Right atrium auricular region (tissue), 2 donors: ENCODE results near the gene ZFC3H1. TPM values are rescaled to one million over a fixed set of nuclear protein-coding genes. Genes with fewer than 3 reads are reported as not detected.
"Not testable (repeated sequence)": the region's sequence is repeated elsewhere in the genome, so short reads cannot be mapped to it uniquely, and the experiment has no call there.

Source experiments
- DNase-seq: peaks from one replicate; pipeline ENCODE4 v3.0.0-alpha.2; 2019; ENCODE audit warnings: low spot score
- H3K27ac ChIP-seq, 2 donors: fragments of 200-600 bp; sonication (generic); 1 replicate in 1 of 2; 2 replicates in 1 of 2; pipeline ENCODE4 v1.5.1; 2016 to 2019
- H3K27me3 ChIP-seq, 2 donors: fragments of 200-600 bp; sonication (generic); one replicate each; pipeline versions ENCODE4 v1.5.1 to v1.6.0; 2017 to 2019
- H3K36me3 ChIP-seq: fragments of 200-600 bp; sonication (generic); one replicate; pipeline ENCODE4 v1.5.1; 2016
- H3K4me1 ChIP-seq, 2 donors: fragments of 200-600 bp; sonication (generic); one replicate each; pipeline versions ENCODE4 v1.5.1 to v1.6.0; 2017 to 2019
- H3K4me3 ChIP-seq, 2 donors: fragments of 200-600 bp; sonication (generic); 1 replicate in 1 of 2; 2 replicates in 1 of 2; pipeline ENCODE4 v1.5.1; 2017 to 2019; ENCODE audit warnings: mild to moderate bottlenecking in 1 of 2, moderate library complexity in 1 of 2
- H3K9me3 ChIP-seq, 2 donors: fragments of 200-600 bp; sonication (generic); one replicate each; pipeline ENCODE4 v1.5.1; 2019
- CTCF ChIP-seq, 2 donors: fragments of 200-600 bp; sonication (generic); IDR thresholded peaks; one replicate each; pipeline ENCODE4 v1.5.1; 2019; ENCODE audit warnings: antibody characterized with exemption in 2 of 2
- total RNA-seq, 2 donors: library from RNA; depleted of rRNA; stranded (reverse); fragments of >200 nt; gene quantifications; one replicate each; pipeline ENCODE4 v1.1.0, GENCODE V29; 2016

Gene ZFC3H1
- total RNA-seq, 2 donors from 2014 or later = 19.5 to 22.8 TPM

GRCh38 chr12:71581206-71581605, 82.4 kb downstream of the ZFC3H1 start:
- DNase-seq = no peak
- H3K27ac ChIP-seq = no peak overlapping the region
- H3K27me3 ChIP-seq = no peaks in the 10 kb centered on the region
- H3K9me3 ChIP-seq = no peaks in the 10 kb centered on the region
- no peaks in the 10 kb centered on the region for H3K4me1 ChIP-seq
- TF ChIP-seq CTCF (IDR thresholded peaks at IDR 0.05) = no peak
- no peak overlapping the region for H3K4me3 ChIP-seq
- no peaks in the 10 kb centered on the region for H3K36me3 ChIP-seq

DNA sequence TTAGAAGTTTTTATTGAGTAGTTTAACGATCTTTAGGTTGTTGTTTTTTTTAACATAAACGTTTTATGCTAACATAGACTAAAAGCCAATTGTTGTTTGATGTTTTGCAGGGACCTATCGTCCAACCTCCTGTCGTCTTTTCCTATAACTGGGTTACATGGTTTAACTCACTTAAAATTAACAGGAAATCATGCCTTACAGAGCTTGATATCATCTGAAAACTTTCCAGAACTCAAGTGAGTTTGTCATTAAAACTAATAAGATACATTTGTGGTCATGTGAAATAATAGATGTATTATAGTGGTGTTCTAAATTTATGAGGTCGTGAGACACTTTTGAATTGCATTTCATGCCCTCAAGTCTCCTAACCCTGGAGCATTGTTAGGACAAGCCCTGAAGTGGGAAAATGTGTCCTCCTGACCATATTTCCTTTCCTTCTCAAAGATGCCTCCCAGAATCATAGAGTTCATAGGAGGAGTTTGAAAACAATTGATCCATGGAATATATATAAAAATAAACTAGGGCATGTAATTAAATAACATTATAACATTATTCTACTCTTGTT, 84.9 kb downstream of the ZFC3H1 start:
- Histone ChIP-seq H3K36me3 (no peaks in the 10 kb centered on the region), H3K4me3 (no peak overlapping the region), H3K27ac (no peak overlapping the region), H3K4me1 (no peaks in the 10 kb centered on the region), H3K27me3 (no peaks in the 10 kb centered on the region), H3K9me3 (no peaks in the 10 kb centered on the region)
- DNase-seq = no peak
- no peak for TF ChIP-seq CTCF (IDR thresholded peaks at IDR 0.05)

- DNase-seq = no peak
- H3K9me3 ChIP-seq = no peaks in the 10 kb centered on the region
- H3K4me3 ChIP-seq = no peak overlapping the region
- H3K27ac ChIP-seq = no peak overlapping the region
- no peaks in the 10 kb centered on the region for H3K4me1 ChIP-seq
- no peaks in the 10 kb centered on the region for H3K27me3 ChIP-seq
- no peak for TF ChIP-seq CTCF (IDR thresholded peaks at IDR 0.05)
- no peaks in the 10 kb centered on the region for H3K36me3 ChIP-seq
Observed at GRCh38 chr12:71576496-71576895, 87.2 kb downstream of the ZFC3H1 start.

DNA sequence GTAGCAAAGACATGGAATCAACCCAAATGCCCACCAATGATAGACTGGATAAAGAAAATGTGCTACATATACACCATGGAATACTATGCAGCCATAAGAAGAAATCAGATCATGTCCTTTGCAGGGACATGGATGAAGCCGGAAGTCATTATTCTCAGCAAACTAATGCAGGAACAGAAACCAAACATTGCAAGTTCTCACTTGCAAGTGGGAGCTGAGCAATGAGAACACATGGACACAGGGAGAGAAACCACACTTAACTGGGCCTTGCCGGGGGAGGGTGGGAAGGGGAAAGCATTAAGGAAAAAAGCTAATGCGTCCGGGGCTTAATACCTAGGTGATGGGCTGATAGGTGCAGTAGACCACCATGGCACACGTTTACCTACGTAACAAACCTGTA, 93.8 kb downstream of the ZFC3H1 start:
- not testable (repeated sequence) for H3K36me3 ChIP-seq, H3K27me3 ChIP-seq, DNase-seq, H3K4me3 ChIP-seq, H3K9me3 ChIP-seq, H3K4me1 ChIP-seq, H3K27ac ChIP-seq

- no peaks in the 10 kb centered on the region for H3K4me1 ChIP-seq
- no peaks in the 10 kb centered on the region for H3K36me3 ChIP-seq
- no peak overlapping the region for H3K27ac ChIP-seq
- H3K9me3 ChIP-seq = no peaks in the 10 kb centered on the region
- TF ChIP-seq CTCF (IDR thresholded peaks at IDR 0.05) = no peak
- H3K27me3 ChIP-seq = no peaks in the 10 kb centered on the region
- no peak for DNase-seq
- H3K4me3 ChIP-seq = no peak overlapping the region
Observed at GRCh38 chr12:71567537-71567936, 96.1 kb downstream of the ZFC3H1 start.

GRCh38 chr12:71566655-71567054, 97.0 kb downstream of the ZFC3H1 start:
- TF ChIP-seq CTCF (IDR thresholded peaks at IDR 0.05) = no peak
- Histone ChIP-seq H3K27me3 (no peaks in the 10 kb centered on the region), H3K9me3 (no peaks in the 10 kb centered on the region), H3K4me1 (no peaks in the 10 kb centered on the region), H3K4me3 (no peak overlapping the region), H3K27ac (no peak overlapping the region), H3K36me3 (no peaks in the 10 kb centered on the region)
- DNase-seq = no peak
